Measurements from ENCODE around the gene DPH7.
"Not testable (repeated sequence)": the region's sequence is repeated elsewhere in the genome, so short reads cannot be mapped to it uniquely, and the experiment has no call there.

The DPH7 gene

DNA sequence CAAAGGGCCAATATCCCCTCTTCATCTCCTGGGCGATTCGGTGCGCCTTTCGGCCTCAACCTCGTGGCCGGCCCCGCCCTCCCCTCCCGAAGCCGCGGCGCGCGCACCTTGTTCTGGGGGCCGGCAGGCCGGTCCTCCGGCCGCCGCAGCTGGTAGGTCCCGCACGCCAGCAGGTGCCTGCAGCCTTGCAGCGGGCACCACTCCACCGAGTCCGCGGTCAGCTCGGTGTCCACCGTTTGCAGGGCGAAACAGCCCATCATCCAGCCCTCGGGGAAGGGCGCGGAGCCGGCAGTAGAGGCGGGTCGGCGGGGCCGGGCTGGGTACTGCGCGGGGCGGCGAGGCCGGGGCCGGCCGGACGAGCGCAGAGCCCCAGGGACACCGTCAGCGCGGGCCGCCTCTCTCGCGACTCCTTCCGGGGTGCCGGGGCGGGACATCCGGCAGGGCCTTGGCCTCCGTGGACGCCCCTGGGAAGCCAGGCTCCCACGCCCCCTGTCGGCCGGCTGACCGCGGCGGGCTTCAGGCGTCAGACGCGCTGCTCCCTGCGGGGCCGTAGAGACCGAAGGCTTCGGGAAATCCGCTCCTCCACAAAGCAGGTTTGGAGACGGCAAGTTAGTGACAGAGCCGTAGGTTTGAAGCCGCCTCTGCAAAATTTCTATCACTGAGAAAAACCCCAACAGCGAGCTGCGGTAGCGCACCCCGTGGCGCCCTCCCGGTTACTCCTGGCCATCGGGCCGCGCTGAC lies at the start of gene DPH7:
Gene DPH7 (minus strand): TSS at position 408 of the 741 bp plus-strand sequence. CDS start 148 bp downstream, at position 260.
- CTCF ChIA-PET: interaction anchor here (0.6 to 1.9 kb wide), 6 partner anchors 9 to 218 kb away, joined by 3 to 12 read pairs (median 4); partner anchors contain the start of genes MRPL41 and ZMYND19
- Mint-ChIP-seq H3K27me3 (no peaks in the 10 kb centered on the region), H3K4me1 (peaks cover 35% of the 10 kb centered on the region), H3K4me3 (peak within 1 kb of the TSS; percentile 82), H3K9me3 (no peaks in the 10 kb centered on the region), H3K27ac (peak within 1 kb of the TSS; percentile 79), H3K36me3 (peaks cover 28% of the 10 kb centered on the region)
- peak; percentile 96 for DNase-seq

DNA sequence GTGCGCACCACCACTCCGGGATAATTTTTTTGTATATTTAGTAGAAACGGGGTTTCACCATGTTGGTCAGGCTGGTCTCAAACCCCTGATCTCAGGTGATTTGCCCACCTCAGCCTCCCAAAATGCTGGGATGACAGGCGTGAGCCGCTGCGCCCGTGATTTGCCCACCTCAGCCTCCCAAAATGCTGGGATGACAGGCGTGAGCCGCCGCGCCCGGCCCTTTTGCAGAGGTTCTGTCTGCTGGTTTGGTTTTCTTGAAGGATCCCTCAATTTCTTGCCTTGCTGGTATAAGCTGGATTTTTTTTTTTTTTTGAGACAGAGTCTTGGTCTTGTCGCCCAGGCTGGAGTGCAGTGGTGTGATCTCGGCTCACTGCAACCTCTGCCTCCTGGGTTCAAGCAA lies 48.7 kb upstream of the DPH7 start:
- Mint-ChIP-seq H3K36me3 (peaks cover 28% of the 10 kb centered on the region), H3K4me1 (peaks cover 61% of the 10 kb centered on the region)
- H3K27me3 Mint-ChIP-seq, H3K27ac Mint-ChIP-seq, H3K9me3 Mint-ChIP-seq, H3K4me3 Mint-ChIP-seq, DNase-seq: not testable (repeated sequence)
- CTCF ChIA-PET: interaction anchor here (0.7 to 1.5 kb wide), 4 partner anchors 11 to 98 kb away, joined by 3 to 7 read pairs (median 3); no protein-coding TSS in a partner anchor

DNA sequence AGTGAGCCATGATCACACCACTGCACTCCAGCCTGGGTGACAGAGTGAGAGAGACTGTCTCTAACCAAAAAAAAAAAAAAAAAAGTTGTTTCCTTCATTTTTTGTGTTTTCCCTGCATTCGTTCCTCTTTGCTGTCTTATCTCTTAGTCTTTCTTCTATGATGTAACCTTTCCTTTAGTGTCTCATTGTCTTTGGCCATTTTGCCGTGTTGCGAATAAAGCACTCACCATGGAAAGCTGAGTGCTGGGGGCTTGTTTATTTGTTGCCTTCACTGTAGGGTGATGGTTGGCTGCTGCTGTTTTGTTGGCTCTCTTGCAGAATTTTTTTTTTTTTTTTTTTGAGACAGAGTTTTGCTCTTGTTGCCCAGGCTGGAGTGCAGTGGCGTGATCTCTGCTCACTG lies 47.7 kb upstream of the DPH7 start:
- Mint-ChIP-seq H3K4me3 (no peak overlapping the region), H3K36me3 (peaks cover 30% of the 10 kb centered on the region), H3K27me3 (no peaks in the 10 kb centered on the region), H3K27ac (no peak overlapping the region), H3K4me1 (peaks cover 61% of the 10 kb centered on the region), H3K9me3 (no peaks in the 10 kb centered on the region)
- DNase-seq: no peak
- CTCF ChIA-PET: interaction anchor here (0.7 kb wide), 1 partner anchor 47 kb away, joined by 3 read pairs; no protein-coding TSS in a partner anchor

DNA sequence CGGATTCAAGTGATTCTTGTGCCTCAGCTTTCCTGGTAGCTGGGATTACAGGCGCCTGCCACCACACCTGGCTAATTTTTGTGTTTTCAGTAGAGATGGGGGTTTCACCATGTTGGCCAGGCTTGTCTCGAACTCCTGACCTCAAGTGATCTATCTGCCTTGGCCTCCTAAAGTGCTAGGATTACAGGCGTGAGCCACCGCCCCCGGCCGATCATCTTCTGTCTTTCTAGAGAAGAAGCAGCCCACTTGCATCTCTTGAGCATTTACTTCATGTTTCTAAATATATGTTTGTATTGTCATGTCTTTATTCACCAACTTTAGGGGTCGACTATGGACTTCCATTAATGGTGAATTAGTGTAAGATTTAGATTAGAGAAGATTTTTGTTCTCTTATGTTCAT lies 43.5 kb upstream of the DPH7 start:
- peaks cover 56% of the 10 kb centered on the region for H3K4me1 Mint-ChIP-seq
- H3K4me3 Mint-ChIP-seq, CTCF ChIA-PET, H3K27ac Mint-ChIP-seq, H3K9me3 Mint-ChIP-seq, DNase-seq, H3K27me3 Mint-ChIP-seq: not testable (repeated sequence)
- H3K36me3 Mint-ChIP-seq: peaks cover 30% of the 10 kb centered on the region

DNA sequence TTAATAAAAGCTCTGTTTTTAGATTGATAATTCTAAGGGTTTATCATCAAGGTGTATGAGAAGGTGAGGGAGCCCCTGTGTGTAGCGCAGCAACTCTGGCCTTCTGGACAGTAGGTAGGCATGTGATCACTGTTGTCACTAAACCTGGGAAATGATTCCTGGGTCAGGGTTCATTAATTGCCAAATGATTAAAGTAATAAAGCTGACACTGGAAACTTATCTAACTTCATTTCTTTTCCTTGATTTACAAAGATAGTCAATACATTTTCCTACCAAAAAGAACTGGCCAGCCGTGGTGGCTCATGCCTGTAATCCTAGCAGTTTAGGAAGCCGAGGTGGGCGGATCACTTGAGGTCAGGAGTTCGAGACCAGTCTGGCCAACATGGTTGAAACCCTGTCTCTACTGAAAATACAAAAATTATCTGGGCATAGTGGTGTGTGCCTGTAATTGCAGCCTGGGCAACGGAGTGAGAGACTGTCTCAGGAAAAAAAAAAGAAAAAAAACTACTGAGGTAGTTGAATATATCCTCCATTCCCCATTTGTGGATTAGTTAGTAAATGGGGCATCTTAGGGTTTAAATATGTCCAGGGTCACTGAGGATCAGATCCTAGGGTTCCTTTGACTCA lies 42.5 kb upstream of the DPH7 start:
- no peak for DNase-seq
- Mint-ChIP-seq H3K9me3 (no peaks in the 10 kb centered on the region), H3K4me1 (peaks cover 58% of the 10 kb centered on the region), H3K4me3 (peak overlapping the region; percentile 35), H3K27ac (peak overlapping the region; percentile 45), H3K36me3 (peaks cover 29% of the 10 kb centered on the region), H3K27me3 (no peaks in the 10 kb centered on the region)
- CTCF ChIA-PET: interaction anchor here (0.6 to 1.2 kb wide), 3 partner anchors 23 to 52 kb away, joined by 3 to 6 read pairs (median 3); no protein-coding TSS in a partner anchor

DNA sequence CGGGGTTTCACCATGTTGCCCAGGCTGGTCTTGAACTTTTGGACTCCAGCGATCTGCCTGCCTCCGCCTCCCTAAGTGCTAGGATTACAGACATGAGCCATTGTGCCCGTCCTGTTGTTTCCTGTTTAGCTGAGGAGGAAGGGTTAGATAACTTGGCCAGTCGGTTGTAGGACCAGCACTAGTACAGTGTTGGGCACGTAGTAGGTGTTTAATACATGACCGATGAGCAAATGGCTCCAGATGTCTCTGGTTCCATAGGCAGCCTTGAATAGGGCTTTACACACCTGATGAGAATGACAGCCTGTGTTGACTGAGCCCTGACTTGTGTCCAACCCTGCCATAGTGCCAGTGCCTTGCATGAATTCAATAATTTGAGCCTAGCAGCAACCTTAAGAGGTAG lies 41.9 kb upstream of the DPH7 start:
- peak overlapping the region; percentile 3 for H3K27ac Mint-ChIP-seq
- no peaks in the 10 kb centered on the region for H3K27me3 Mint-ChIP-seq
- H3K36me3 Mint-ChIP-seq: peaks cover 29% of the 10 kb centered on the region
- CTCF ChIA-PET: interaction anchor here (0.6 to 1.2 kb wide), 2 partner anchors 41 to 52 kb away, joined by 3 read pairs; no protein-coding TSS in a partner anchor
- peak overlapping the region; percentile 14 for H3K4me3 Mint-ChIP-seq
- no peaks in the 10 kb centered on the region for H3K9me3 Mint-ChIP-seq
- DNase-seq: no peak
- peaks cover 56% of the 10 kb centered on the region for H3K4me1 Mint-ChIP-seq

DNA sequence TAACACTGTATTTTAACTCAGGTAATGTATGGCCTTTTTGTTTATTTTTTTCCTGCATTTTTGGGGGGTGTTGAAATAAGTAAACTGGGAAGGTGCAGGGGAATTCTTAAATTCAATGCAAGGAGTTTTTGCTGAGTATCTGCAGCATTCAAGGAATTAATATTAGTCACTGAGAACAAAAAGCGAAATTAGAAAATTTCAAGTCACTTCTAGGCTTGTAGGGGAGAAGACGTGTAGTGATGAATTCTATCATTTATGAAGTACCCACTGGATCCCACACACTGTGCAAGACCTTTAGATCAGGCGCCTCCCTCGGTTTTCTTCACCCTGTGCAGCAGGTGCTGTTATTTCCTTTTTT lies 41.3 kb upstream of the DPH7 start:
- Mint-ChIP-seq H3K9me3 (no peaks in the 10 kb centered on the region), H3K27ac (peak overlapping the region; percentile 92), H3K4me1 (peaks cover 51% of the 10 kb centered on the region), H3K36me3 (peaks cover 23% of the 10 kb centered on the region), H3K4me3 (peak overlapping the region; percentile 80), H3K27me3 (no peaks in the 10 kb centered on the region)
- DNase-seq: no peak
- CTCF ChIA-PET: interaction anchor here (1.2 kb wide), 1 partner anchor 53 kb away, joined by 3 read pairs; no protein-coding TSS in a partner anchor

DNA sequence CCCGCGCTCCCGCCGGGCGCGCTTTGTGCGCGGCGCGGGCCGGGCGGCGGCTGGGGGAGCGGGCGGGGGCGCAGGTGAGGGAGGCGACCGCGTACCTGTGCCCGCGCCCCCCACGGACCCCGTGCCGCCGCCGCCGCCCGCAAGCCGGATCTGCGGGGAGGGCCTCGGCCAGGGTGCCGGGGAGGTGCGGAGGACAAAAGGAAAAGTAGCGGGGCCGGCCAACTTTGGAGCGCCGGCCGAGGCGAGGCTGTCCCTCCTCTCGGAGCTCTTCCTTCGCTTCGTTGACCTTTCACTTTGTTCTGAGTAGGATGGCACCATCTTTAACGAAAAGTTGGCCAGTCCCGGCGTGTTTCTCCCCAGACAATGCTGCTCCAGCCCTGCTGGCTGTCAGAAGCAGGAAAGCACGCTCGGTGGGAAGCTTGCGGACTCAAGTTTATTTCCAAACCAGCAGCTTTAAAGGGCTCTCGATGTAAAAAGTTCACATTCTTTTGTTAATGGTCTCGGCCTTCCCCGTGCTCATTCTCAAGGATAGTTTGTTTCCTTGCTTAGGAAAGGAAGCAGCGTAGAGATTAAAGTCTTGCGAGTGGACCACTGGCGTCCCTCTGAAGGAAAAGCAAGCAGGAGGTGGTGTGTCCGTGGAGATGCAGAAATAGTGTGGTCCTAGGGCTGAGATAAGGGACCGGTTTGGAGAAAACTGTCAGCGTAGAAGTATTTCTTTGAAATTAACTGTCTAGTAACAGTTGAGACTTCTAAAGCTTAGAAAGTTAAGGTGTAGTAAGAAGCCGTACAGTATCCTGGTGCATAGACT lies 40.7 kb upstream of the DPH7 start:
- Mint-ChIP-seq H3K36me3 (peaks cover 23% of the 10 kb centered on the region), H3K4me1 (peaks cover 48% of the 10 kb centered on the region), H3K9me3 (no peaks in the 10 kb centered on the region), H3K27me3 (no peaks in the 10 kb centered on the region), H3K4me3 (peak overlapping the region; percentile 80), H3K27ac (peak overlapping the region; percentile 92)
- CTCF ChIA-PET: interaction anchor here (1.2 kb wide), 1 partner anchor 54 kb away, joined by 3 read pairs; no protein-coding TSS in a partner anchor
- DNase-seq: peak; percentile 56

DNA sequence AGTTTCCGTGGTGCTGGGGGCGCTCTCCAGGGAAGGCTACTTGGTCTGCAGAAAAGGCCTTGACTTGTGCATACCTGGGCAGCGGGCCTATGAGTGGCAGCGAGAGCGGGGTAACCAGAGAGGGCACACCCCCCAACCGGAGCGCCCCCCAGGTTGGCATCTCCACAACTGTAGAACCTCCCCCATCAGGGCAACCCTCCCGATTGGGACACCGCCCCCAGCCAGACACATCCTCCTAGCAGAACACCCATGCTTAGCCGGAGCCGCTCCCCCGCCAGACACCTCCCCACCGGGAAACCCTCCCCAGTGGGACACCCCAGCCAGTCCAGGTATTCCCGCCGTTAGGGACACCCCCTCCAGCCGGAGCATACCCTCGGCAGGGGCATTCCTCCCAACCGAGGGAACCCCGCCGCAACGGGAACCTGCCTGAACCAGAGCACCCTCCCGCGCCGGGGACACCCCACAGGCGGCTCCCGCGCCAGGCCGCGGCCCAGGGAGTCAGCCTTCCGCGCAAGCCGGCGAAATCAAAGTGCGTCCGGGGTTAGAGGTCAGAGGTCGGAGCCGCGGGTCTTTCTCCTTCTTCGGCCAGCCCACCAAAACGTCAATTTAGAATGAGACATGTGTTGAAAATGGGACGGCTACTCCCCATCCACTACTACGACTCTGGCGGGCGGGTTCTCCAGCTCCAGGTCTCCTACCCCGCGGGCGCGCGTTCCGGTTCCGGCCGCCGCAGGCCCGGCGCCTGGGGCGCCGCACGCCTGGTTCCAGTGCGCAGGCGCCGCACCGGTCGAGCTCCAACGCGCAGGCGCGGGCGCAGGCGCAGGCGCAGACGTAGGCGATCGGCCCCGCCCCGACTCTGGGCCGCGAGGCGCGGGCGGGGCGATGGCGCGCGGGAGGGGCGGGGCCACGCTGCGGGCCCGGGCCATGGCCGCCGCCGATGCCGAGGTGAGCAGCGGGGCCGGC lies 39.7 kb upstream of the DPH7 start, which contains the start of gene EHMT1:
Gene EHMT1 (plus strand): TSS at position 901 of the 963 bp plus-strand sequence. CDS start 24 bp downstream, at position 925.
- peak; percentile 87 for DNase-seq
- H3K4me1 Mint-ChIP-seq: peaks cover 42% of the 10 kb centered on the region
- H3K4me3 Mint-ChIP-seq: peak within 1 kb of the TSS; percentile 84
- H3K27me3 Mint-ChIP-seq: no peaks in the 10 kb centered on the region
- H3K27ac Mint-ChIP-seq: peak within 1 kb of the TSS; percentile 92
- no peaks in the 10 kb centered on the region for H3K9me3 Mint-ChIP-seq
- H3K36me3 Mint-ChIP-seq: peaks cover 19% of the 10 kb centered on the region
- CTCF ChIA-PET: no interaction called here

DNA sequence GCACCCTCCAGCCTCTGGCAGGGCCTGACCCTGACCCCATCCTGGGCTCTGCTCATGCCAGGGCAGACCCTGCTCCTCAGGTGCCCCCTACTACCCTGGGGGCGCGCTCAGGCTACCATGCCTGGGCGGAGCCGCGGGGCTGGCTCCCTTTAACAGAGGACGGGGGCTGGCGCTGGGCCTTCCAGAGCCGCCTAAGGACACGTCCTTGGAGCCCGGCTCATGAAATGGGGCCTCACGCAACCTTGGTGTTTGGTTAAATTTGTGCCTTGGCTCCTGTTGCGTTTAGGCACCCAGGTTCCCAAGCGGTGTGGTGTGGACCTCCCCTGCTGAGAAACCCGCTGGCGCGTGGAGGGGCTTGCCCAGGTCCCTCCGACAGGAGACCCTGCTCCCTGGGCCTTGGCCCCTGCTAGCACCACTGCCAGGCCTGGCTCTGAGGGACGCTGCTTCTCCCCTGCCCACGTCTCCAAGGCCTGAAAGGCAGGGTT lies 36.7 kb upstream of the DPH7 start:
- DNase-seq: no peak
- Mint-ChIP-seq H3K27ac (no peak overlapping the region), H3K9me3 (no peaks in the 10 kb centered on the region), H3K4me1 (peaks cover 41% of the 10 kb centered on the region), H3K27me3 (no peaks in the 10 kb centered on the region), H3K36me3 (peaks cover 9% of the 10 kb centered on the region), H3K4me3 (no peak overlapping the region)
- CTCF ChIA-PET: no interaction called here

DNA sequence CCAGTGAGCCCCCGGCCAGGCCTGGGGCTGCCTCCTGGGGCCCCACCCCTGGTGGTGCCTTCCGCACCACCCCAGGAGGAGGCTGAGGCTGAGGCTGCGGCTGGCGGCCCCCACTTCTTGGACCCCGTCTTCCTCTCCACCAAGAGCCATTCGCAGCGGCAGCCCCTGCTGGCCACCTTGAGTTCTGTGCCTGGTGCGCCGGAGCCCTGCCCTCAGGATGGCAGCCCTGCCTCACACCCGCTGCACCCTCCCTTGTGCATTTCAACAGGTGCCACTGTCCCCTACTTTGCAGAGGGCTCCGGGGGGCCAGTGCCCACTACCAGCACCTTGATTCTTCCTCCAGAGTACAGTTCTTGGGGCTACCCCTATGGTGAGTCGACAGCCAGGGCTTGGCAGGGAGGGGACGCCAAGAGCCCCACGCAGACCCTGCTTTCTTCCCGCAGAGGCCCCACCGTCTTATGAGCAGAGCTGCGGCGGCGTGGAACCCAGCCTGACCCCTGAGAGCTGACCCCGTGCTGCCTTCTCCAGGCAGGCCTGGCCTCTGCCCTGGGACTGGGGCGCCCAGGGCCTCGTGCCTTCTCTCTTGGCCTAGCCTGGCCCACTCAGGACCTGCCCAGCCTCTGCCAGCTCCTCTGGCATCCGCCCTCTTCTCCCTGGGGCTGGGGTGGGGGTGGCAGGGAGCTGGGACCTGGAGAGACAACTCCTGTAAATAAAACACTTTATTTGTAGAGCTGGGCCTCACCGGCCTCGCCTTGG lies 36.1 kb upstream of the DPH7 start:
- CTCF ChIA-PET: no interaction called here
- no peaks in the 10 kb centered on the region for H3K9me3 Mint-ChIP-seq
- no peak overlapping the region for H3K4me3 Mint-ChIP-seq
- H3K36me3 Mint-ChIP-seq: peaks cover 7% of the 10 kb centered on the region
- H3K27me3 Mint-ChIP-seq: no peaks in the 10 kb centered on the region
- H3K4me1 Mint-ChIP-seq: peaks cover 36% of the 10 kb centered on the region
- H3K27ac Mint-ChIP-seq: no peak overlapping the region
- no peak for DNase-seq

DNA sequence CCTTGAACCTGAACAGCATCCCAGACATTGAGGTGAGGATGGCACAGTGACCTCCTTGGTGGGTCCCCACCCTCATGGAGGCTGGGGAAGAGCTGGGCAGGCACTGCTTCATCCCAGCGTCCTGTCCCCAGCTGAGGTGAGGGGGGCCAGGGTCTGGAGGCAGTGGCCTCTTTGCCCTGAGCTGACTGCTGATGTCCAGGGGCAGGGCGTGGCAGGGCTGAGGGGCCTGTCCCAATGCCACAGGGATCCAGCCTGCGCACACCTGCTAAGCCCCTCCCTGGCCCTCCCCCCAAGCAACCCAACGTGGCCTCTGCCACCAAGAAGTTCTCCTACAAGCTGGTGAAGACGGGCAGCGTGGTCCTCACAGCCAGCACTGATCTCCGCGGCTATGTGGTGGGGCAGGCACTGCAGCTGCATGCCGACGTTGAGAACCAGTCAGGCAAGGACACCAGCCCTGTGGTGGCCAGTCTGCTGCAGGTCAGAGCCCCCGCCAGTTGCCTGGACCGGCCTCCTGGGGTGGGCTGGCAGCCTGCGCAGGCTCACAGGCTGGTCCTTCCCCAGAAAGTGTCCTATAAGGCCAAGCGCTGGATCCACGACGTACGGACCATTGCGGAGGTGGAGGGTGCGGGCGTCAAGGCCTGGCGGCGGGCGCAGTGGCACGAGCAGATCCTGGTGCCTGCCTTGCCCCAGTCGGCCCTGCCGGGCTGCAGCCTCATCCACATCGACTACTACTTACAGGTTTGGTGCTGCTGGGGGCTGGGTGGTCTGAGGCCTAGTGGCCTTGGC lies 35.2 kb upstream of the DPH7 start:
- Mint-ChIP-seq H3K27me3 (no peaks in the 10 kb centered on the region), H3K4me3 (no peak overlapping the region), H3K9me3 (no peaks in the 10 kb centered on the region), H3K36me3 (peaks cover 3% of the 10 kb centered on the region), H3K27ac (no peak overlapping the region), H3K4me1 (peaks cover 34% of the 10 kb centered on the region)
- no peak for DNase-seq
- CTCF ChIA-PET: no interaction called here

Measured in activated naive CD4-positive, alpha-beta T cell treated with anti-CD3 and anti-CD28 coated beads, Interleukin-2, amount 10 ng/mL, durations not matched to agents 7 days and 5 days (primary cell).